CD14-positive monocyte (primary cell): ENCODE data around the gene RIMBP3C. TPM values are rescaled to one million over a fixed set of nuclear protein-coding genes. Genes with fewer than 3 reads are reported as not detected.
"Not testable (repeated sequence)": the region's sequence is repeated elsewhere in the genome, so short reads cannot be mapped to it uniquely, and the experiment has no call there.

Source experiments
- DNase-seq, 3 donors: peaks; one replicate each; pipeline ENCODE4 v3.0.0-alpha.2; 2011 to 2022
- H2AFZ ChIP-seq: 2 replicates; pipeline ENCODE4 v1.6.0; 2012; ENCODE audit warnings: mild to moderate bottlenecking, low read depth, low read length, inconsistent platforms; ENCODE audit not compliant: insufficient read depth, poor library complexity, severe bottlenecking
- H3K27ac ChIP-seq, 2 donors: 1 replicate in 1 of 2; 2 replicates in 1 of 2; pipeline ENCODE4 v1.5.1; 2012 to 2013; ENCODE audit warnings: low read length in 2 of 2, control low read depth in 1 of 2, inconsistent platforms in 1 of 2, low read depth in 1 of 2, mild to moderate bottlenecking in 1 of 2
- H3K27me3 ChIP-seq, 2 donors: one replicate each; pipeline versions ENCODE4 v1.6.0 to v1.6.1; 2011 to 2013; ENCODE audit warnings: low read length in 2 of 2; ENCODE audit not compliant: control insufficient read depth in 2 of 2, insufficient read depth in 2 of 2
- H3K36me3 ChIP-seq, 2 donors: replicated peaks in 1 of 2; 1 replicate in 1 of 2; 2 replicates in 1 of 2; pipeline versions ENCODE4 v1.5.1 to v1.6.1; 2012 to 2013; ENCODE audit warnings: low read length in 2 of 2, control low read depth in 1 of 2, inconsistent platforms in 1 of 2, mild to moderate bottlenecking in 1 of 2; ENCODE audit not compliant: insufficient read depth in 2 of 2, control insufficient read depth in 1 of 2
- H3K4me1 ChIP-seq, 2 donors: 1 replicate in 1 of 2; 2 replicates in 1 of 2; pipeline versions ENCODE4 v1.5.1 to v1.6.1; 2012 to 2013; ENCODE audit warnings: low read length in 2 of 2, control low read depth in 1 of 2, inconsistent platforms in 1 of 2, mild to moderate bottlenecking in 1 of 2, moderate library complexity in 1 of 2; ENCODE audit not compliant: insufficient read depth in 2 of 2, control insufficient read depth in 1 of 2
- H3K4me2 ChIP-seq: replicated peaks from 2 replicates; pipeline ENCODE3; 2012; ENCODE audit warnings: low read length, moderate library complexity, mild to moderate bottlenecking; ENCODE audit not compliant: poor library complexity, severe bottlenecking; ENCODE audit errors: extremely low read depth
- H3K4me3 ChIP-seq, 3 experiments: fragments of 200-600 bp in 1 of 3; sonication (generic) in 1 of 3; replicated peaks in 1 of 3; 1 replicate in 2 of 3; 2 replicates in 1 of 3; pipeline ENCODE4 v1.5.1; 2011 to 2013; ENCODE audit warnings: low read length in 3 of 3, mild to moderate bottlenecking in 3 of 3, control low read depth in 2 of 3, low read depth in 2 of 3, inconsistent platforms in 1 of 3, moderate library complexity in 1 of 3
- H3K79me2 ChIP-seq: 2 replicates; pipeline ENCODE4 v1.6.0; 2012; ENCODE audit warnings: mild to moderate bottlenecking, control low read depth, inconsistent platforms, low read length, moderate library complexity; ENCODE audit not compliant: insufficient read depth
- H3K9ac ChIP-seq: 2 replicates; pipeline ENCODE4 v1.6.0; 2017; ENCODE audit warnings: low read length, mild to moderate bottlenecking; ENCODE audit not compliant: insufficient read depth, poor library complexity, severe bottlenecking
- H3K9me3 ChIP-seq, 2 donors: replicated peaks in 1 of 2; 1 replicate in 1 of 2; 2 replicates in 1 of 2; pipeline versions ENCODE4 v1.5.1 to v1.6.1; 2012 to 2013; ENCODE audit warnings: low read length in 2 of 2, control low read depth in 1 of 2; ENCODE audit not compliant: control insufficient read depth in 1 of 2, insufficient read depth in 1 of 2
- H4K20me1 ChIP-seq: 2 replicates; pipeline ENCODE4 v1.6.0; 2012; ENCODE audit warnings: mild to moderate bottlenecking, low read length, control low read depth, moderate library complexity; ENCODE audit not compliant: insufficient read depth
- H3K27ac Mint-ChIP-seq, 7 donors: one replicate each; pipeline ENCODE4 v1.8.0; 2020; ENCODE audit warnings: mild to moderate bottlenecking in 7 of 7, mixed read lengths in 7 of 7, moderate library complexity in 6 of 7, inconsistent platforms in 2 of 7
- H3K27me3 Mint-ChIP-seq, 3 donors: one replicate each; pipeline ENCODE4 v1.8.0; 2021 to 2022; ENCODE audit warnings: low read depth in 3 of 3, mild to moderate bottlenecking in 3 of 3, mixed read lengths in 3 of 3, moderate library complexity in 3 of 3, inconsistent platforms in 1 of 3
- H3K36me3 Mint-ChIP-seq, 2 donors: one replicate each; pipeline ENCODE4 v1.8.0; 2020; ENCODE audit warnings: mixed read lengths in 2 of 2, inconsistent platforms in 1 of 2, mild to moderate bottlenecking in 1 of 2
- H3K4me1 Mint-ChIP-seq: one replicate; pipeline ENCODE4 v1.8.0; 2020; ENCODE audit warnings: mild to moderate bottlenecking, mixed read lengths
- H3K4me3 Mint-ChIP-seq, 2 donors: one replicate each; pipeline ENCODE4 v1.8.0; 2020; ENCODE audit warnings: mild to moderate bottlenecking in 2 of 2, mixed read lengths in 2 of 2, moderate library complexity in 1 of 2
- H3K9me3 Mint-ChIP-seq, 7 donors: one replicate each; pipeline ENCODE4 v1.8.0; 2020 to 2022; ENCODE audit warnings: mixed read lengths in 7 of 7, mild to moderate bottlenecking in 6 of 7, moderate library complexity in 6 of 7, inconsistent platforms in 2 of 7
- CTCF ChIP-seq: fragments of 200-600 bp; IDR thresholded peaks from one replicate; pipeline ENCODE4 v1.8.0; 2022; ENCODE audit warnings: antibody characterized with exemption, mild to moderate bottlenecking
- WGBS: methylation state at CpG from one replicate; pipeline ENCODE4 v1.1.5; 2013; ENCODE audit warnings: missing lambda C conversion rate; ENCODE audit not compliant: insufficient coverage; 5-methylcytosine and 5-hydroxymethylcytosine counted together
- intact Hi-C, 2 donors: fragments of 100-400 bp; cut with micrococcal nuclease; formaldehyde crosslinking; loops; one replicate each; pipeline versions ENCODE4 v1.15.0 to v1.15.1; 2023
- polyA plus RNA-seq, 3 donors: library from polyadenylated mRNA; depleted of rRNA in 1 of 3; unstranded in 2 of 3; stranded (reverse) in 1 of 3; fragments of 300-500 nt in 2 of 3; fragments of >200 nt in 1 of 3; fragmentation: Illumina TruSeq in 2 of 3; gene quantifications; 1 replicate in 2 of 3; 2 replicates in 1 of 3; pipeline ENCODE4 v1.2.3, GENCODE V29; 2012 to 2021

The RIMBP3C gene
- polyA plus RNA-seq, 3 donors, result 0.05 to 0.11 (median 0.08) TPM

DNA sequence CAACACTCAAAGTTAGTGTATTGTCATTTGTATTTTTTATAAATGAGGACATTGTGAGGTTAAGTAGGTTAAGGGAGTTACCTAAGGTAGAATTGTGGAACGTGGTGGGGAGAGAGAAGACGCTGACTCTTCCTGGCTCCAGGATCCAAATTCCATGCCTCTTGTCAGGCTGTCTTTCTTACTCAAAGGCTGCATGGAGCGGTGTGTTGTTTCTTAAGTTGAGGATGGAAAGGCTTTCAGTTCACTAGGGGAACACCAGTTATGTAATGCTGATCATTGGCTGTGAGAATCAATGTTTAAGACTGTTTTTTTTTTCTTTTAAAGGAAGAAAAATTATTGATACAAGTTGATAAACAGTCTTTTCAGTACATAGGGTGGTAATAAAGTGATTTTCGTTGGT, 19.1 kb upstream of the RIMBP3C start:
- H3K4me3 ChIP-seq, result peak overlapping the region in 1 of 3 experiments; percentile 79
- Mint-ChIP-seq H3K4me1 (peaks cover 57% of the 10 kb centered on the region), H3K4me3 (no peak overlapping the region), H3K27me3 (peaks cover 0 to 5% (median 2%) of the 10 kb centered on the region in 3 donors), H3K9me3 (no peaks in the 10 kb centered on the region), H3K27ac (peak overlapping the region in 5 of 7 donors; percentile 31 to 82 (median 70)), H3K36me3 (peaks cover 8 to 20% of the 10 kb centered on the region in 2 donors)
- intact Hi-C loops, result no loop called here
- no peak overlapping the region for H2AFZ ChIP-seq
- 67% methylated on average over 3 of the region's 4 CpGs for WGBS
- TF ChIP-seq CTCF, result no peak
- H3K9ac ChIP-seq, result peak overlapping the region; percentile 35
- peaks cover 82% of the 10 kb centered on the region for H3K79me2 ChIP-seq
- H3K4me2 ChIP-seq, result peak overlapping the region; percentile 87
- peaks cover 41% of the 10 kb centered on the region in 2 donors for H3K4me1 ChIP-seq
- H4K20me1 ChIP-seq, result peaks cover 74% of the 10 kb centered on the region
- H3K27ac ChIP-seq, result peak overlapping the region in 1 of 2 donors; percentile 67
- no peaks in the 10 kb centered on the region for H3K27me3 ChIP-seq
- DNase-seq, result no peak
- H3K36me3 ChIP-seq, result peaks cover 0 to 13% of the 10 kb centered on the region in 2 donors
- H3K9me3 ChIP-seq, result no peaks in the 10 kb centered on the region

DNA sequence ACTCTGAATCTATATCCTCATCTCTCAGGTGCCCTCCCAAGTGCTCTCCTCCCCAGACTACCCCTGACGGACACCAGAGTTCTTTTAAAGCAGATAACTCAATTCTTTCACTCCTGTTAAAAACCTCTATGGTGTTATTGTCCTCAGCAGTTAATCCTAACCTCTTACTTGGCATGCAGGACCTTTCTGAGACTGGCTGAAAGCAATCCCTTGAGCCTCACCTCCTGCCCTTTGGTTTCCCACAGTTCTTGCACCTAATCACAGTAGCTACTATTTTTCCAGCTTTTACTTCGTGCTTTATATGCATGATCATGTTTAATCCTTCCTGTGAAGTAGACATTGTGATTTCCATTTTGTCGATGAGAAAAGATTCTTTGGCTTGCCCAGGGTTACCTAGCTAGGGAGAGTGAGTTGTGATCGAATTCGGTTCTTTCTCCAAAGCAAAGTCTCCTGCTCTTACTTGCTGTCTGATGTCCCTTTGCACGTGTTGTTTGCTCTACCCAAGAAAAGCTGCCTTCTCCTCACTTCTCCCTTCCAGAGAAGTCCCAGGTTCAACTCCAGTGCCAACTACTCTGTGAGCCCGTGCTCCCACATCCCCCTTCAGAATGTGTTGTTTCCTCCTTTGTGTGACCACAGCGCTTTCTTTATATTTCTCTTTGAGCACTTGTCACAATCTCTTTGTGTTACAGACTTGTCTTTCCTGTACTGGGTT, 18.4 kb upstream of the RIMBP3C start:
- Histone ChIP-seq H3K36me3 (peaks cover 0 to 13% of the 10 kb centered on the region in 2 donors), H3K4me2 (peak overlapping the region; percentile 87), H3K9me3 (no peaks in the 10 kb centered on the region), H3K27me3 (no peaks in the 10 kb centered on the region), H3K9ac (peak overlapping the region; percentile 35), H4K20me1 (peaks cover 67% of the 10 kb centered on the region), H3K4me1 (peaks cover 41% of the 10 kb centered on the region in 2 donors), H2AFZ (no peak overlapping the region), H3K4me3 (peak overlapping the region in 1 of 3 experiments; percentile 79), H3K27ac (peak overlapping the region; percentile 20 to 67), H3K79me2 (peaks cover 74% of the 10 kb centered on the region)
- H3K4me3 Mint-ChIP-seq, result peak overlapping the region; percentile 47 to 67
- intact Hi-C loops, result no loop called here
- WGBS, result 22% methylated on average over 3 of the region's 8 CpGs
- no peak for TF ChIP-seq CTCF
- peaks cover 57% of the 10 kb centered on the region for H3K4me1 Mint-ChIP-seq
- DNase-seq, result peak; percentile 23 to 28 (median 27)
- H3K36me3 Mint-ChIP-seq, result peaks cover 8 to 20% of the 10 kb centered on the region in 2 donors
- H3K27me3 Mint-ChIP-seq, result peaks cover 0 to 5% (median 2%) of the 10 kb centered on the region in 3 donors
- H3K9me3 Mint-ChIP-seq, result no peaks in the 10 kb centered on the region
- peak overlapping the region; percentile 61 to 92 (median 80) for H3K27ac Mint-ChIP-seq

DNA sequence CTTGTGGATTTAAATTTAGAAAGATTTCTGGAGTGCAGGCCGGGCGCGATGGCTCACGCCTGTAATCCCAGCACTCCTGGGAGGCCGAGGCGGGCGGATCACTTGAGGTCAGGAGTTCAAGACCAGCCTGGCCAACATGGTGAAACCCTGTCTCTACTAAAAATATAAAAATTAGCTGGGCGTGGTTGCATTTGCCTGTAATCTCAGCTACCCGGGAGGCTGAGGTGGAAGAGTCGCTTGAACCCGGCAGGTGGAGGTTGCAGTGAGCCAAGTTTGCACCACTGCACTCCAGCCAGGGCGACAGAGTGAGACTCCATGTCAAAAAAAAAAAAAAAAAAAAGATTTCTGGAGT, 17.8 kb upstream of the RIMBP3C start:
- peaks cover 8 to 17% of the 10 kb centered on the region in 2 donors for H3K36me3 Mint-ChIP-seq
- Histone ChIP-seq H4K20me1 (peaks cover 61% of the 10 kb centered on the region), H3K4me3 (peak overlapping the region in 1 of 3 experiments; percentile 79), H3K36me3 (peaks cover 0 to 13% of the 10 kb centered on the region in 2 donors), H3K27ac (peak overlapping the region in 1 of 2 donors; percentile 91), H3K9ac (peak overlapping the region; percentile 99), H3K4me1 (peaks cover 41% of the 10 kb centered on the region in 2 donors), H3K79me2 (peaks cover 68% of the 10 kb centered on the region), H3K4me2 (peak overlapping the region; percentile 87)
- H3K27me3 ChIP-seq, DNase-seq, H2AFZ ChIP-seq, H3K9me3 Mint-ChIP-seq, H3K9me3 ChIP-seq, H3K27me3 Mint-ChIP-seq, intact Hi-C loops: not testable (repeated sequence)
- peak overlapping the region; percentile 86 to 94 for H3K4me3 Mint-ChIP-seq
- WGBS, result 100% methylated on average over 3 of the region's 12 CpGs
- peaks cover 54% of the 10 kb centered on the region for H3K4me1 Mint-ChIP-seq
- H3K27ac Mint-ChIP-seq, result peak overlapping the region in 6 of 7 donors; percentile 32 to 90 (median 76)
